GM19240 (cell line): ENCODE data around the gene CDH2.

Experiments
- DNase-seq: peaks from one replicate; pipeline ENCODE4 v3.0.0; 2011; ENCODE audit warnings: low spot score; ENCODE audit not compliant: insufficient read length

CDH2 gene

DNA sequence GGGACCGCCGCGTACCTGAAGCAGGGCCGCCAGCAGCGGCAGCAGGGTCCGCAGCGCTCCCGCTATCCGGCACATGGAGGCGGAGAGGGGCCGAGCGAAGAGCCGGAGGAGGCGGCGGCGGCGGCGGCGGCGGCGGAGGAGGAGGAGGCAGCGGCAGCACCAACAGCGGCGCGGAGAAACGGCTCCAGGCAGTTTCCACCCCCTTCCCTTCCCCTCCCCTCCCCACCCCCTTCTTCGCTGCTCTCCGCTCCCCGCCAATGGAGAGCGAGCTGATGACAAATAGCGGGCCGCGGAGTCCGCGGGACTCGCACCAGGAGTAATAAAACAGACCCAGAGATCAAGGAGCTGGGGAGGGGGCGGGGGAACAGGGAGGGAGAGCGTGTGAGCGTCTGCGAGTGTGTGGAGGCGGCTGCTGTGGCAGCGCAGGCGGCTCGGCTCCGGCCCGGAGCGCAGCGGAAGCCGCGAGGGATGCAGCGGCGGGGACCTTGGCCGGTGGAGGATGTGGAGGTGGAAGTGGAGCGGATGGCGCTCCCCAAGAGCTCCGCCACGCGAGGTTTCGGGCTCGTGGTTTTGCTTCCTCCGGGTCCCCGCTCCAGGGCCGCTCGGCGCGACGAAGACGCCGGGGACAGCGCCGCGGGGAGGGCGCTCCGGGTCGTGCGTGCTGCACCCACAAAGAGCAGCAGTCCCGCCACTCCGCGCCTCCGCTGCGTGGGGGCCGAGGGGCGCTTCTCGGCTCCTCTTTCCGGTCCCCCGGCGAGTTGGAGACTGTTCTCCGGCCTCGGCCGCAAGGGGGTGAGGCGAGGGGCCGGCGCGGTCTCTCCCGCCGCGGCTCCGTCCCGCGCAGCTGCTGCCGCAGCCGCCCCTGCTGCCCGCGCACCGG lies at the start of gene CDH2:
Gene CDH2 (minus strand): TSS at position 183 of the 880 bp plus-strand sequence. CDS start 108 bp downstream, at position 75.
- DNase-seq, result no peak

DNA sequence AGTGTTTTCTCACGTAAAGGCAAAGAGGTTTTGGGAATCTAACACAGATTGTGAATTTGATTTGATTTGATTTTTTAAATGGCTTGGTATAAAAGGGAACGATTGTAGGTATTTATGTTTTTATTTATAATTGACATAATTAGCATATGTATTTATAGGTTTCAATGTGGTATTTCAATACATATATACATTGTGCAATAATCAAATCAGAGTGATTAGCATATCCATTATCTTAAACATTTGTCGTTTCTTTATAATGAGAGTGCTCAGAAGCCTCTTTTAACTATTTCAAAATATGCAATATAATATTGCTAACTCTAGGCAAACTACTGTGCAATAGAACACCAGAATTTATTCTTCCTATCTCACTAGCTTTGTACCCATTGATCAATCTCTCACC lies 35.1 kb upstream of the CDH2 start:
- no peak for DNase-seq

DNA sequence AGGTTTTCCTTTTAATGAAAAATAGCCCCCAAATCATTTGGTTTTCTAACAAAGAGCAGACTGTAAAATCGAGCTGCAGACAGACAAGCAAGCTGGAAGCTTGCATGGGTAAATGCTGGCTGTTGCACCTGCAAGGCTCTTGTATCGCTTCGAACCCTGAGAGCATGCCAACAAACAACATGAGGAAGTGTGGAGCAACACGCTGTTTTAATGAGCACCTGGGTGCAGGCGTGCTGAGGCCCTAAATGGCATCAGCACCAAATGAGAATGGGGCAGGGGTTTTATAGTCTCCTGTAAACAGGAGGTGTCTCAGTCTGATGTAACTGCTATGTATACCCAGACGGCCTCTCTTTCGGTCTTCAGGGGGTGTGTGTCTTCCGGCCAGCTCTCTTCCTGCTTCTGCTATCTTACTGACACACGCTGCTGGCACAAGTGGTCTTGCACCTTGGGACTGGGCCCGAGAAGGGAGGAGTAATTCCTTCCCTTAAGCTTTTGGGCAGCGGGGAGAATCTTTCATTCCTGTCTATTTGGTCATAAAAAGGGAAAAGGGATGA lies 31.9 kb upstream of the CDH2 start:
- DNase-seq, result no peak

DNA sequence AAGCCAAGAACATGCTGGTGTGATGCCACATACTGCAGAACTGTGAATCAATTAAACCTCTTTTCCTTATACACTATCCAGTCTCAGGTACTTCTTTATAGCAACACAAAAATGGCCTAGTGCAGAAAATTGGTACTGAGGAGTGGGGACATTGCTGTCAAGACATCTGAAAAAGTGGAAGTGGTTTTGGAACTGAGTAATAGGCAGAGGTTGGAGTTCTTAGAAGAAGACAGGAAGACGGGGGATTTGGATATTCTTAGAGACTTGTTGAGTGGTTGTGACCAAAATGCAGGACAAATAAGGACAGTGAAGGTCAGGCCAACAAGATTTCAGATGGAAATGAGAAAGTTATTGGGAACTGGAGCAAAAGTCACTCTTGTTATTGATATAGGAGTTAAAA lies 31.3 kb upstream of the CDH2 start:
- DNase-seq, result no peak

DNA sequence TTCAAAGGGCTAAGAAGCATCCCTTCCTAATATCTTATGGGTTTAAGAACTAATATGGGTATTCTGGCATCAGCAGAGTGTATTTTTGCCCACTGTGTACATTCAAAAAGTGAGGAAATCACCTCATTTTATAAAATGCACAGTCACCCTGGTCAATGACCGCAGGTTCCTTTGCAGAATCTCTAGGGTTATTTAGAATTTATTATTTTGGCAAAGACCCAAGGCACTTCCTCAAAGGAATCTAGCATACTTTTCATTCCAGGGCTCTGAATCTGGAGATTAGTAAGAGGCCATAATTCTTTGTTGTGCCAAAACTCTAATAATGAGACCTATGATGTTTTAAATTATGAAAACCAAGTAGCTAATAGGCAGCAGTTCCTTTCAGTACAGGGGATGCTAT lies 27.2 kb upstream of the CDH2 start:
- no peak for DNase-seq

DNA sequence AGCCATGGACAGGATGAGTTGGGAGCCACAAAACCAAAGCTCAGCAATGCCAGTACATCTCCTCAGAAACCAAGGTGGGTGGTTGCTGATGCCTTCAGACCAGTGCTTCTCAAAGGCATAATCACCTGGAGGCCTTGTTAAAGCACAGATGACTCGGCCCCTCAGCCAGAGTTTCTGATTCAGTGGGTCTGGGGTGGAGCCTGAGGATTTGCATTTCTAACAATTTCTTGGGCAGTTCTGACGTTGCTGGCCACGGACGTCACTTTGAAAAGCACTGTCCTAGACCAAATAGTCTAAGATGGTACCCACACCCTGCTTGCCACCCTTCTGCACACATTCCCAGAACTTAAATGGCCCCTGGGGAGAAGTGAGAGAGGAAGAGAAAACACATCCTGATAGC lies 24.1 kb upstream of the CDH2 start:
- DNase-seq, result no peak

DNA sequence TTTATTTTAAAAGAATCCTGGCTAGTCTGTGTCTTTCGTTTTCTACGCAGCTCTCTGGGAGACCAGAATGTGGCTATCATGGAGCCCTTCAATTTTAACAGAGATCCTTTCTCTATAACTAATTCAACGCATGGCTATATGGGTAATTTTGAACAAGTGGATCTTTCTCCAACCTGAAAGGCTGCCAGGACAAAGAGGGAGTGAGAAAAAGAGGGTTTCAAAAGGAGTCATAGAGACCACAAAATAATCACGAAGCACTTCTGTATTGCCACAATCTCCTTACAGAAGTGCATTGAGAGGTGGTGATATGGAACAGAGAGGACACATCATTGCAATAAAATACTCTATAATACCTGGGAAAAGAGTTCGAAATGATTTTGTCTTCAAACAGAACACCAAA lies 21.7 kb upstream of the CDH2 start:
- no peak for DNase-seq

DNA sequence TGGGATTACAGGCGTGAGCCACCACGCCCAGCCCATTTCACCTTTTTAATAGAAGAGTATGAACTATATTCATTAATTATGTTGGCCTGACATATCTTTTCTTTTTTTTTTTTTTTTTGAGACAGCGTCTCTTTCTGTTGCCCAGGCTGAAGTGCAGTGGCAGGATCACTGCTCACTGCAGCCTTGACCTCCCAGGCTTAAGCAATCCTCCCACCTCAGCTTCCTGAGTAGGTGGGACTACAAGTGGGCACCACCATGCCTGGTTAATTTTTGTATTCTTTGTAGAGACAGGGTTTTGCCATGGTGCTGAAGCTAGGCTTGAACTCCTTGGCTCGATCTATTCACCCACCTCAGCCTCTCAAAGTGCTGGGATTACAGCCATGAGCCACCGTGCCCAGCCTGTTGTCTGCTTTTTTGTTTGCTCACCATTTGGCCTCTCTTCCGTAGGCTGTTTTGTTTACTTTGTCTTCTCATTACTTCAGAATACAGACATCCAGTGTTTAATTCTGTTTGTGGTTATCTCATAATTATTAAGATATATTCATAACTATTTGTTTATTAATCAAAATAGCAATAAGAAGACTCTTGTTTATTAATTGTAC lies 16.3 kb upstream of the CDH2 start:
- DNase-seq, result no peak

DNA sequence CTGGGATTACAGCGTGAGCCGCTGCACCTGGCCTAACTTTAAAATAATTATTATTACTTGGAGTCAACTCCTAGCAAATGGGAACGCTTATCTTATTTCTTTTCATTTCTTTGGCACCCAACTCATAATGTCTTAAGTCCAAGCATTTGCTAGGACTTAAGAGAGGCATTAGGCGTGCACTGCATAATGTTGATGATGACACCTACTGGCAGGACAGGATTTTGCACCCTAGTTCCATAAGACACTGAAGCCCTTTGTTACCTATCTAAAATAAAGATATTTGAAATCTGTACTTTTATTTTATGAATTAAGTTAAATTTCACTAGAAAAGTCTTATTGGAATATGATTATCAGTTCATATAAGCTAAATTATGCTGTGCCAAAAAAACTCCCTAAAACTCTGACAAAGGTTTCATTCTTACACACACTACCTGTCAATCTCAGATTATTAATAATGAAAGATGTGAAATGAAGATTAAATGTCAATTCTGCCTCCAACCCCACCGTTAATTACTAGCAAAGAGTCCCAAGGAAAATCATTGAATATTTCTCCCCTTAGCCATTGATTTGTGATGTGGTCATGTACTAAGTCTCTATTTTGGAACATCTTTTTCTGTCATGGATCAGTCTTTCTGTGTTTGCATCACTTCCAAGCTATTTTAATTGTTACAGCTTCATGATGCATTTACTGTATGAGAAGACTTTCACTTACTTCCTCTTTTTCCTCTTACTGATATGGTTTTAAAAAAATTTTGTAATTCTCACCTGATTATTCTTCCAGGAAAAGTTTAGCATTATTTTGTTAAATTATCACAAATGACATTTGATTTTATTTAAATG lies 12.7 kb upstream of the CDH2 start:
- DNase-seq, result no peak

DNA sequence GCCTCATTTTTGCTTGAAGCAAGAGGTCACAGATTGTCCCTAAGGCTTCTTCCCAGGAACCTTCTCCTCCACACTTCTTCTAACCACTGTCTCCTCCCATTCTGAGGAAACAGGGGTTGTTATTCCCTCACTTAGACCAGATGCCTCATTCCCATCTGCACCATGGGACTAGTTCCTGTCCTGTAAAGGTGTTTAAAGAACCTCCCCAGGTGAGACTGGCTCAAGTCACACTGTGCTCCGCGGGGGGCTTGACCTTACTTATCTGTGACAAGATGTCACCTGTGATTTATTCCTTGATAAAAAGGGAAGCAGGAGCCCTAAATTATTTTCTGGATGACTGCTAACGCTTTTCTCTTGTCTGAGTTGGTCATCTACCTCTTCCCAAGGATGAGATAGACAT lies 8.2 kb upstream of the CDH2 start:
- DNase-seq, result no peak

DNA sequence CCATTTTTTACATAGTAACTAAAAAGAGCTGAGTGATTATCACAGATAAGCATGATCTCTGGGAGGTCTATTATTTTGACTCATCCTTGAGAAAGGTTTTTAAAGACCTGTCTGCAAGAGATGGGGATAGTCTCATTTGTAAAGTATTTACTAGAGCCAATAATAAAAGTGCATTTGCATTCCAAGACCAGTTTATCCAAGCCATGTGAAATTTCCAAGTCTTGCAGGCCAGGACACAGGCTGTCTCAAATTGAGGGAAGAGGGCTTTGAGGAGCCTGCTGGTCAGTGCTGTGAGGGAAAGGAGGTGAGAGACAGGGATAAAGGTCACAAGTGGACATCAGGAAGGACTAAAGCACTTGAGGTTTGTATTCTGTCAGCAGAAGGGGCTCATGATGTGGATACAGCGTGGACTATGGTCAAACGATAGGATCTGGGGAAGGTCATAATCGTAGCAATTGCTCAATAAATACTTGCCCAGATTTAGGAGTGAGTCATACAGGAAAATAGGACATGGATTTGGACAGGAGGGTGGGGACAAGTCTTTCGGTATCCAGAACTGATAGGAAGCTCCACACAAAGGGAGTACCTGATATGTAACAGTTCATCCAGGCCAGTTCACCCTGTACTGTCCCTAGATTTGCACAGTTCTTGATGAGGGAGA lies 6.6 kb upstream of the CDH2 start:
- no peak for DNase-seq

DNA sequence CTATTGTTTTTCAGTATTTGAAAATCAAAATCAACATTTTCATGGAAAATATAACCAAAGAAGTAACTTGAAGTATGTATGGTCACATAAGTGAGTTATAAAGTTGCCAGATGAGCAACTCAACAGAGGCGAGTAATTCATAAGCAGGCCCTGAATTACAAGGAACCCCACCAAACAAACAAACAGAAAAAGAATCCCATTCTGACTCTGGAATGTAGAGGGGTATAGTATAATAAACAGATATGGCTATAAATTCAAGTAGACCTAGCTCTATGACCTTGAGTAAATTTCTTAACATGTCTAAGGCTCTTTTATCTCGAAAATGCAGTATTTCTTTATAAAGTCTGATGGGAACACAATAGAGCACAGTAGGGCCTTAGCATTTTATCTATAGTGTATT lies 4.7 kb upstream of the CDH2 start:
- DNase-seq, result no peak

DNA sequence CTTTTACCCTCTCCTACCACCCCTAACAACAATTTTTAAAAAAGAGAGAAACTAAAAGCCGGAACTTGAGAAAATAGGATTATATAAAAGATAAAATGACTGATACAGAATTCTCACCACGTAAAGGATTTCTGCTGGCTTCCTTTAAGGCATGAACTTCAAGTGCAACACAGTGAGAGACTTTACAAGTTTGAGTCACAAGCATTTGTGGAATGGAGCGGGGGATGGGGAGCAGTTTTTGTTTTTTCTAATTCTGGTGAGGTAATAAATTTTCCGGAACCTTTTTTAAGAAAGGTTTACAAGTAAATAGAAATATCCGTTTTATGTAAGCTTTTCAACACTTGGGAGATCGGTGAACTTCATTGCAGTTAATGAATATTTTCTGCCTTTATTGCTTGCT lies 1.8 kb upstream of the CDH2 start:
- DNase-seq, result no peak

DNA sequence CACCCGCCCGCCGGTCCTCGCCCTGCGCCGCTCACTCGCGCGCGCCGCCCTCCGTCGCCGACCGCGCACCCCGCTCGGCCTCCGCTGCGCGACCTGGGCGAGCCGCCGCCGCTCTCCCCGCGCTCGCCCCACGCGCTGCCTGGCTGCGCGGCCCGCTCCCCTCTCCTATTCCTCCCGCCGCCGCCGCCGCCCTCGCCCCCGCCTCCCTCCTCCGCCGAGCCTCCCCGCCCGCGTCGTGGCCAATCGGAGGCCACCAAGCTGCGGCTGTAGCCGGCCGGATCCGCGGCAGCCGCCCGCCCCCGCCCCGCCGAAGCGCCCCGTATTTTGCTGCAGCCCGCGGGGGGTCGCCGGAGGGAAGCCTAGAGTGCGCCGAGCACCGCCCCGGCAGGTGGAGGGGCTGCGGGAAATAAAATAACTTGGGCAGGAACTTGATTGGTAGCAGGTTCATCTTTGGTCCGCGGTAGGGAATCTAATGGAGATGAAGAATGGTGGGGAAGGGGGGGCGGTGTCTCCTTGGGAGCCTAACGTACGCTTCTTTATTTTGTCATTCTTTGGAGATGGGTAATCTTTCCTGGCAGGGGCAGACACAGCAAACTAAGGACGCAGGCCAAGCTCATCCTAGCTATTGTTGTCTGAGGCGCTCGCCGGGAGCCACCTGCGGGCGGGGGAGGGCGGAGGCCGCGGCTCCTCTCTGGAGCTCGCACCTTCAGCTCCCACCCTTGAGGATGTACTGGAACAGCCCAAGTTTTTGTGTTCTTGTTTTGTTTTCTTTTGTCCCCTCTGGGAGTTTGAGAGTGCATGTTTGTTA lies 1.1 kb upstream of the CDH2 start:
- no peak for DNase-seq

DNA sequence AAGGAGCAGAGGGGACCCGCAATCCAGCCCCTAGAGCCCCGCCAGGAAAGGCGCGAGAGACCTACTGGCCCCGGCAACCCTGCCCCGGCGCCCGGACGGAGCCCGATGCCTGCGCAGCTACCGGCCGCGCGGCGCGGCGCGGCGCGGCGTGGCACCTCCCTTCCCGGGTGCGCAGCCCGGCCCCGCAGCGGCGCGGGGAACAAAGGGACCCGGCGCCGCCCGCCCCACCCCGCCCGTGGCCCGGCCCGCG lies 307 bp downstream of the CDH2 start:
- DNase-seq, result no peak

DNA sequence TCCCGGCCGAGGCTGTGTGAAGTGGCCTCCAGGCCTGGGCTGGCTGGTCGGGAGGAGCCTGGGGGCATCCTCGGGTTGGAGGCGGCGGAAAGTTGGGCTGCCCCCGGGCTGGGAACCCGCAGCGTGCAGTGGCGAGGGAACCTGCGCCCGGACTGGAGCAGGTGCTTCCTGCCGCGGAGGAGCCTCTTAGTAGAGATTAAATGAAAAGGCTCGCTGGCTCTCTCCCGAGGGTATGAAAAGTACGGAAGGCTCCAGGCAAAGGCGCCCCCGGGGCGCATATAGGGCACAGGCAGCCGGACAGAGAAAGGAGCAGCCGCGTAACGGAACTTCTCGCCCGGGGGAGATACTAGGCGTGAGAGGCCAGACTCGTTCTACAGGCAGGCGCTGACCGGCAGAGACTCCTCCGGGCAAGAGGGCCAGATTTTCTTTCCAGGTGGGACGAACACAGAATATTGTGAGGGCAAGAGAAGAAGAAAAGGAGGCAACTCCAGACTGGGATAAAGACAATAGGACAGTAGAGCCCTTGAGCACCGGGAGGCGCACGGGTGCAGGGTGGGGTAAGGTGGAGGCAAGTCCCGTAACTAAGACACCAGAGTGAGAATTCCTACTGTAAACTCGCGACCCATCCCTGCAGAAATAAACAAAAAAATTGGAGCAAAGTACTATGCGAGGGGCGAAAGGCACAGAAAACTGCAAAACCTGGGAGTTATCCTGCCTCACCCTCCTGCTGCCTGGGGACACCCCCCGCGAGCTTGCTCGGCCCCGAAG lies 816 bp downstream of the CDH2 start:
- no peak for DNase-seq

DNA sequence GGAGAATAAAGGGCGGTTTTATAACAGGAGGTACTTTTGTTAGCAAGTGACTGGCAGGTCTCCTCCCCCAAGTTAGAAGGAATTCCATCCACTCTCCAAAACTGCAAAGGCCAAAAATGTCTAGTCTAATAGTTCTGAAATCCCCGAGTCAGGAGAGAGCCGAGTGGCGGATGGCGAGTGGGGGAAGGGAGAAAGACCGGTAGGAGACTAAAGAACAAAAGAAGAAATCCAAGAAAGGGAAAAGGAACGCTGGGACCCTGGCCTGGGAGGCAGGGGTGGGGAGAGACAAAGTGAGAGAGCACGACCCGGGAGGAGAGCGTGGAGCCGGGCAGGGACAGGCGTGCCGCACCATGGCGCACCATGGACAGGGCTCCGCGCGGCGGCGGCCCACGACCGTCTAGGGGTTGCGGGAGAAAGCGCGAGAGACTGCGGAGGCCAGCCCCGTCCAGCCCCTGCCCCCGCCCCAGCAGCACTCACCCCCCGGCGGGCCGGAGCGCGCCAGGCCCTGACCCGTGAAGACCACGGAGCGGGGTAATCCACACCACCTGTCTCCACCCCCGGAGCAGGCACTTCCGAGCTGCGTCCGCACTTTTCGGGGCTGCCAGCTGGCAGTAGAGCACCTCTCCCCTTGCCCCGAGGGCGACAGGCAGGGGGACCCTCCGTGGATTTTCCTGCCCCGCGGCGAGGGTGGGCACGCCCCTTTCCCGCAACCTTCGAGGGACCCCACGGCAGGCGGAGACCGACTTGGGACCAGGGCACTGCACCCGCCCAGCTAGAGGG lies 1.6 kb downstream of the CDH2 start:
- no peak for DNase-seq

DNA sequence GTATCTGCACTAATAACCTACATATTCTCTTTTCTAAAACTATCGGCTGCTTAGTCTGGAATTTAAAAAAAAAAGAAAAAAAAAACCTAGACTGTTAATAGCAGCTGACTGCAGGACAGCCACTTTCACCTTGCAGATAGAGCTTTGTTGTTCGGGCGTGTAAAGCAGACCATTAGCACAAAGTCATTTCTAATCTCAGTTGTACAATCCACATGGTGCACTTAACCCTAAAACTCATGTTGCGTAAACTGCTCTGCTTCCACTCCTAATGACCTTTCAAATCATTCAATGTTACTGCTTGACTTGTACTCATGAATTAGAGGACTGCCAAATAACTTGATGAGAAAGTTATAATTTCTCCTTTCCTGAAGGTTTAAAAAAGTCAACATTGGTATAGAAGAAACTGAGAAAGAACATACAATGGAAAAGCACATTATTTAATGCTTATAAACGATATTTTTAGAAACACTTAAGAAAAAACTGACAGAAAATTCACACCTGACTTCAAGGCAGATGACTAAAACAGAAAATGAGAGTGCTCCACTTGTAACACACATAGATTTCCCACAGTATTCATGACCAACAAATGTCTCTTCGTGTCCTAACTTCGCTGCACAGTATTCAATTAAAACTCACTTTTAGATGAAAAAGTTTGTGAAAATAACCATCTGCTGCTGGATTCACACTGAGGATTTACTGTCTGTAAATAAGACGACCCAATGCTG lies 2.6 kb downstream of the CDH2 start:
- DNase-seq, result no peak

DNA sequence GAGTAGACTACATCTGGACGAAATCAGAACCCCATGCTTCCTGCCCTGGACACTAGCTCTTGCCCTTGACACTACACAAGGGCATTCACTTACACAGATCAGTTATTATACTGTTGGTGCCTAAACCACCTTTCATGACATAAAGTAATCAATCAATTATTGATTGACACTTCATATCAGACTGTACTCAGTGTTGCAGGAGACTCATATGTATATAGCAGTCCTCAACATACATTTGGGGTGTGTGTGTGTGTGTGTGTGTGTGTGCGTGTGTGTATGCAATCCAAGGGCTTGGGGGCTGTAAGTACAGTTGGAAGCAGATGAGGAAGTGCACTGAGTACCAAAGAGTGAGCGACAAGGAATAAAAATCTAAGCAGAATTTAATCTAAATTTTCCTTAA lies 5.1 kb downstream of the CDH2 start:
- DNase-seq, result no peak
